Dendritic cell treated with granulocyte-macrophage colony-stimulating factor and Interleukin-4, amounts not matched to agents 40 ng/mL and 50 ng/mL, for 4 days (primary cell): Measurements from ENCODE around the gene FAM43A.
A peak's percentile ranks its signal among the peaks of the same experiment; 100 is the strongest.

Experiments used
- H3K27ac Mint-ChIP-seq: one replicate; pipeline ENCODE4 v1.8.0; 2022; ENCODE audit warnings: mild to moderate bottlenecking, mixed read lengths
- H3K27me3 Mint-ChIP-seq: one replicate; pipeline ENCODE4 v1.8.0; 2022; ENCODE audit warnings: mild to moderate bottlenecking, mixed read lengths
- H3K36me3 Mint-ChIP-seq: one replicate; pipeline ENCODE4 v1.8.0; 2022; ENCODE audit warnings: low read depth, mixed read lengths
- H3K4me1 Mint-ChIP-seq: one replicate; pipeline ENCODE4 v1.8.0; 2022; ENCODE audit warnings: low read depth, mixed read lengths
- H3K4me3 Mint-ChIP-seq: one replicate; pipeline ENCODE4 v1.8.0; 2022; ENCODE audit warnings: mild to moderate bottlenecking, moderate library complexity, mixed read lengths
- H3K9me3 Mint-ChIP-seq: one replicate; pipeline ENCODE4 v1.8.0; 2022; ENCODE audit warnings: mixed read lengths
- intact Hi-C: fragments of 100-400 bp; cut with micrococcal nuclease; formaldehyde crosslinking; loops from one replicate; pipeline ENCODE4 v1.15.0; 2022

Gene FAM43A

GRCh38 chr3:194685065-194685717, 492 bp upstream of the FAM43A start:
- intact Hi-C loops: loop anchor here (5.0 to 10.0 kb wide), 2 partner anchors 100 to 177 kb away; no protein-coding TSS in a partner anchor
- peaks cover 13% of the 10 kb centered on the region for H3K27me3 Mint-ChIP-seq
- H3K4me3 Mint-ChIP-seq: peak overlapping the region; percentile 82

GRCh38 chr3:194686414-194686815, 732 bp downstream of the FAM43A start:
- intact Hi-C loops: loop anchor here (5.0 to 10.0 kb wide), 2 partner anchors 98 to 176 kb away; no protein-coding TSS in a partner anchor
- peaks cover 8% of the 10 kb centered on the region for H3K27me3 Mint-ChIP-seq
- H3K27ac Mint-ChIP-seq: peak overlapping the region; percentile 83
- H3K36me3 Mint-ChIP-seq: peaks cover 20% of the 10 kb centered on the region
- H3K4me3 Mint-ChIP-seq: peak overlapping the region; percentile 82
- peaks cover 58% of the 10 kb centered on the region for H3K4me1 Mint-ChIP-seq
- no peaks in the 10 kb centered on the region for H3K9me3 Mint-ChIP-seq

More at GRCh38 chr3:194685065-194685717, 492 bp upstream of the FAM43A start:
- H3K27ac Mint-ChIP-seq: peak overlapping the region; percentile 83
- H3K36me3 Mint-ChIP-seq: peaks cover 20% of the 10 kb centered on the region
- peaks cover 58% of the 10 kb centered on the region for H3K4me1 Mint-ChIP-seq
- H3K9me3 Mint-ChIP-seq: no peaks in the 10 kb centered on the region

GRCh38 chr3:194686816-194687637, 1.3 kb downstream of the FAM43A start:
- H3K27ac Mint-ChIP-seq: peak overlapping the region; percentile 83
- peaks cover 20% of the 10 kb centered on the region for H3K36me3 Mint-ChIP-seq
- H3K27me3 Mint-ChIP-seq: peaks cover 8% of the 10 kb centered on the region
- H3K9me3 Mint-ChIP-seq: no peaks in the 10 kb centered on the region
- intact Hi-C loops: loop anchor here (5.0 to 10.0 kb wide), 2 partner anchors 98 to 175 kb away; no protein-coding TSS in a partner anchor
- peak overlapping the region; percentile 82 for H3K4me3 Mint-ChIP-seq
- H3K4me1 Mint-ChIP-seq: peaks cover 57% of the 10 kb centered on the region

- Mint-ChIP-seq H3K27ac (peak overlapping the region; percentile 70), H3K9me3 (no peaks in the 10 kb centered on the region), H3K4me3 (peak overlapping the region; percentile 82), H3K36me3 (peaks cover 20% of the 10 kb centered on the region), H3K27me3 (peaks cover 10% of the 10 kb centered on the region), H3K4me1 (peaks cover 52% of the 10 kb centered on the region)
- intact Hi-C loops: loop anchor here (5.0 to 10.0 kb wide), 2 partner anchors 97 to 175 kb away; no protein-coding TSS in a partner anchor
These were observed 2.0 kb downstream of the FAM43A start for GRCh38 chr3:194687638-194688199.

DNA sequence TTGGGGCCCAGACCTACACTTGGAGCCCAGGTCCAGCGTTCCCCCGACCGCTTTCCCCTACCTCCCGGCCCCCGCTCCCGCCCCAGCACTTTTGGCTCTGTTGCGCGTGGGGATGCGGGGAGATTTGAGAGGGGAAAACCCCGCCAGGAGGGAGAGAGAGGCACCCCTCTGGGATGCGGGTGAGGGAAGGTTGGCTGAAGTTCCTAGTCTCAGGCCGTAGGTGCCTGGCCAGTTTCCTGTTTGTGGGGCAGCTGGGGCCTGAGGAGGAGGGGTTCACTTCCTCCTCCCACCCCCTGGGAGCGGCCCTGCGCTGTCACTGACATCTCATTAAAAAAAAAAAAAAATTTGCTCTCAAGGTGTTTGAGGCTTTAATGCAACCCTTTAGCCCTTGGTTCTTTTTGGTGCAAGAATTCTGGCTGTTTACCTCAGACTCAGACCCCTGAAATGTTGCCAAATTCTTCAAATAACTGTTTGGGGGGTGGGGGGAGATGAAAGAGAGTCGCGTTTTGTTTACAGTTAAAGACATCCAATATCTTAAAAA, 2.6 kb downstream of the FAM43A start:
- intact Hi-C loops: loop anchor here (5.0 to 10.0 kb wide), 2 partner anchors 97 to 174 kb away; no protein-coding TSS in a partner anchor
- no peaks in the 10 kb centered on the region for H3K9me3 Mint-ChIP-seq
- peak overlapping the region; percentile 82 for H3K4me3 Mint-ChIP-seq
- H3K36me3 Mint-ChIP-seq: peaks cover 20% of the 10 kb centered on the region
- peaks cover 52% of the 10 kb centered on the region for H3K4me1 Mint-ChIP-seq
- peaks cover 13% of the 10 kb centered on the region for H3K27me3 Mint-ChIP-seq
- H3K27ac Mint-ChIP-seq: peak overlapping the region; percentile 70

- no peaks in the 10 kb centered on the region for H3K9me3 Mint-ChIP-seq
- peaks cover 13% of the 10 kb centered on the region for H3K27me3 Mint-ChIP-seq
- no peak overlapping the region for H3K27ac Mint-ChIP-seq
- H3K36me3 Mint-ChIP-seq: peaks cover 20% of the 10 kb centered on the region
- intact Hi-C loops: loop anchor here (5.0 to 10.0 kb wide), 2 partner anchors 96 to 173 kb away; no protein-coding TSS in a partner anchor
- peaks cover 50% of the 10 kb centered on the region for H3K4me1 Mint-ChIP-seq
- H3K4me3 Mint-ChIP-seq: no peak overlapping the region
These were observed 3.3 kb downstream of the FAM43A start for GRCh38 chr3:194688946-194689345.

DNA sequence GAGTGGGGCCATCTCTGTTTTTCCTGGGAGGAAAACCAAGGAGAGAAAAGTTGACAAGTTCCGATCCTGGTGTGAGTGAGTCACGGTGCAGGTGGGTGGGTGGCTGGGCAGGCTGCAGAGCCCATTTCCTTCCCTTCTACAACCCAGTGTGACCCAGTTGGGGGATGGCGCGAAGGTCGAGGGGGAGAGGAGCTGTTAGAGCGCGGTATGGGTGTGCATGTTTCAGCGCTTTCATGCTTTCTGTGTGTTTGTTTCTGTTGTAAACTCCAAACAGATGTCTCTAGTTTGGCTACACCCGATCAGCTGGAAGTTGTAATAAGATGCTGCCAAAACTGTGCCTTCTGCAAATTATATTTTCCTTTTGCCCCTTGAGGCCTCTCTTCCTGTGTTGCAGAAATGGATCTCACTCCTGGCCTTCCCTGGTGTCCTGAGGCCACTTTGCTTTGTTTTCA, 3.8 kb downstream of the FAM43A start:
- H3K36me3 Mint-ChIP-seq: peaks cover 20% of the 10 kb centered on the region
- intact Hi-C loops: loop anchor here (5.0 to 10.0 kb wide), 2 partner anchors 95 to 173 kb away; no protein-coding TSS in a partner anchor
- peaks cover 13% of the 10 kb centered on the region for H3K27me3 Mint-ChIP-seq
- H3K4me3 Mint-ChIP-seq: no peak overlapping the region
- H3K9me3 Mint-ChIP-seq: no peaks in the 10 kb centered on the region
- H3K4me1 Mint-ChIP-seq: peaks cover 56% of the 10 kb centered on the region
- H3K27ac Mint-ChIP-seq: no peak overlapping the region

DNA sequence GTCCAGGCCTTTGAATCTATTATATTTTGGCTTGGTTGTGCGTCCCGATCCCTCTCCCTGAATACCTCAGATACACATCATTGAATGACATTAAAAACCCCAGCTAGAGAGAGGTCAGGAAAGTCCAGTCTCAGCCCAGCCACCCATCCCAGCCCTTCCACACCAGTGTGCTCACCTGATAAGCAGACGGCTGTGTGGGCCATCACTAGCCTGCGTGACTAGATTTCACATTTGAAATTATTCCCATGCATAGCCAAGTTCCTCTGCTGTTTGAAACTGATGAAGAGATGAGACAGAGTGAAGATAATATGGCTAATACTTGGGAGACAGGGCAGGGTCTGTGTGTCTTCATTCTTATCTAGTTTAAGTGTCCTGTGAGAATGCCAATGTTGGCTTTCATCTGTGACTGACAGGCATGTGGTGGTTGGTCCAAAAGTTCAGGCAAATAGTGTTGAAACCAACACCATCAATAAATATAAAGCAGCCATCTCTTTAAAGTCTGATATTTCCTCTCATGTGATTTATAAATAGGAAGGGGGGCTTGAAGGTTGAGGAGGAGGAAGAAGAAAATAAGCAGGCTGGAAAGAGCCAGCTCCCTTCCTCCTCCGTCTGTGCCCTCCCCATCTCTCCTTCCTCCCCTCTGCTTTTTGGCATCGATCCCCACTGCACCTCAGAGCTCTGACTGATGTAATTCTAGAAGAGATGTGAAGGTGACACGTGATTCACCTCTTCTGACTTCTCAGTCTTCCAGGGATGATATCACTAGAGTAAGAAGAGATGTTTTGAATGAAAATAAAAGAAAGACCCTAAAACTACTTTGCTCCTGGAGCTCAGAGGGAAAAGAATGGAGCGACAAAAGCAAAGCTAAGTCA, 5.1 kb downstream of the FAM43A start:
- Mint-ChIP-seq H3K36me3 (peaks cover 17% of the 10 kb centered on the region), H3K27me3 (peaks cover 13% of the 10 kb centered on the region), H3K27ac (no peak overlapping the region), H3K9me3 (no peaks in the 10 kb centered on the region), H3K4me3 (no peak overlapping the region), H3K4me1 (peaks cover 51% of the 10 kb centered on the region)
- intact Hi-C loops: no loop called here

GRCh38 chr3:194691481-194692283, 6.0 kb downstream of the FAM43A start:
- H3K4me1 Mint-ChIP-seq: peaks cover 46% of the 10 kb centered on the region
- H3K36me3 Mint-ChIP-seq: peaks cover 8% of the 10 kb centered on the region
- H3K27me3 Mint-ChIP-seq: peaks cover 13% of the 10 kb centered on the region
- H3K27ac Mint-ChIP-seq: no peak overlapping the region
- H3K9me3 Mint-ChIP-seq: no peaks in the 10 kb centered on the region
- intact Hi-C loops: loop anchor here (1.0 kb wide), 1 partner anchor 21 kb away; no protein-coding TSS in a partner anchor
- H3K4me3 Mint-ChIP-seq: no peak overlapping the region

GRCh38 chr3:194696702-194697101, 11.0 kb downstream of the FAM43A start:
- H3K27me3 Mint-ChIP-seq: peaks cover 14% of the 10 kb centered on the region
- peaks cover 17% of the 10 kb centered on the region for H3K4me1 Mint-ChIP-seq
- no peak overlapping the region for H3K27ac Mint-ChIP-seq
- H3K9me3 Mint-ChIP-seq: peaks cover 16% of the 10 kb centered on the region
- no peaks in the 10 kb centered on the region for H3K36me3 Mint-ChIP-seq
- intact Hi-C loops: no loop called here
- H3K4me3 Mint-ChIP-seq: no peak overlapping the region

DNA sequence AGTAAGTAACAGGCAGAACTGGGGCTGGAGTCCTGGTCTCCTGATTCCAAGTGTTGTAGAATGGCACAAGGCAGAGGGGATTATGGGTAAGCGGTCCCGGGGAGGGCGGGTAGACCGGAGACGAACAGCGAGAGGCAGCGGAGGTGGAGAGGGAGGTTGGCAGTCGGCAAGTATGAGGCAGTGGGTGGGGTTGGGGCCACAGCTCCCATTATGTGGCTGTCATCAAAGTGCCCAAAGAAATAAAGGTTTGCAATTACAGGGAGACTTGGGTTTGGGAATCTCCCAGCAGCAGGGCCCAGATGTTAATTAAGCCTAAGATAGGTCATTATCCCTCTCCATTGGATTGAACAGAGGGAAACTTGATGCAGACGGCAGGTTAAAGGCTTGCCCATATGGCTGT, 16.9 kb downstream of the FAM43A start:
- Mint-ChIP-seq H3K27ac (no peak overlapping the region), H3K4me1 (no peaks in the 10 kb centered on the region), H3K27me3 (peaks cover 7% of the 10 kb centered on the region), H3K36me3 (no peaks in the 10 kb centered on the region), H3K4me3 (no peak overlapping the region), H3K9me3 (peaks cover 16% of the 10 kb centered on the region)
- intact Hi-C loops: no loop called here

GRCh38 chr3:194705227-194705626, 19.5 kb downstream of the FAM43A start:
- intact Hi-C loops: no loop called here
- Mint-ChIP-seq H3K27me3 (peaks cover 2% of the 10 kb centered on the region), H3K4me1 (no peaks in the 10 kb centered on the region), H3K27ac (no peak overlapping the region), H3K9me3 (peaks cover 8% of the 10 kb centered on the region), H3K36me3 (no peaks in the 10 kb centered on the region), H3K4me3 (no peak overlapping the region)
